C4-2B (cell line): ENCODE measurements around the gene KDM2A.

Experiments
- H3K27ac ChIP-seq: fragments of 450-650 bp; 2 replicates; pipeline ENCODE4 v1.5.1; 2017
- CTCF ChIP-seq: fragments of 450-650 bp; conservative IDR thresholded peaks from 2 replicates; pipeline ENCODE4 v1.5.1; 2017; ENCODE audit warnings: mild to moderate bottlenecking
- ZFX ChIP-seq: fragments of 450-650 bp; IDR thresholded peaks from 2 replicates; pipeline ENCODE4 v1.6.1; 2017

The KDM2A gene

GRCh38 chr11:67269401-67270255 is 150.6 kb downstream of the KDM2A start:
- peak overlapping the region; percentile 95 for H3K27ac ChIP-seq

GRCh38 chr11:67270256-67271204 is 151.5 kb downstream of the KDM2A start:
- peak overlapping the region; percentile 95 for H3K27ac ChIP-seq
- TF ChIP-seq CTCF (no peak), ZFX (no peak)

More at GRCh38 chr11:67269401-67270255, 150.6 kb downstream of the KDM2A start:
- no peak for TF ChIP-seq ZFX
- no peak for TF ChIP-seq CTCF

- peak overlapping the region; percentile 95 for H3K27ac ChIP-seq
- TF ChIP-seq CTCF (no peak), ZFX (no peak)
Observed at GRCh38 chr11:67271205-67271540, 152.1 kb downstream of the KDM2A start.

- TF ChIP-seq ZFX (no peak), CTCF (no peak)
- peak overlapping the region; percentile 95 for H3K27ac ChIP-seq
Observed at GRCh38 chr11:67271541-67272284, 152.7 kb downstream of the KDM2A start.

- H3K27ac ChIP-seq: peak overlapping the region; percentile 95
- TF ChIP-seq ZFX (no peak), CTCF (no peak)
Observed at GRCh38 chr11:67272327-67273259, 153.5 kb downstream of the KDM2A start.

GRCh38 chr11:67273260-67273990 is 154.4 kb downstream of the KDM2A start:
- no peak for TF ChIP-seq ZFX
- TF ChIP-seq CTCF: no peak
- peak overlapping the region; percentile 95 for H3K27ac ChIP-seq
